C4-2B (cell line): Measurements from ENCODE around the gene DEPP1.

Source experiments
- H3K27ac ChIP-seq: fragments of 450-650 bp; 2 replicates; pipeline ENCODE4 v1.5.1; 2017
- CTCF ChIP-seq: fragments of 450-650 bp; conservative IDR thresholded peaks from 2 replicates; pipeline ENCODE4 v1.5.1; 2017; ENCODE audit warnings: mild to moderate bottlenecking
- ZFX ChIP-seq: fragments of 450-650 bp; IDR thresholded peaks from 2 replicates; pipeline ENCODE4 v1.6.1; 2017

Gene DEPP1

GRCh38 chr10:44974628-44975430 is 3.8 kb downstream of the DEPP1 start:
- no peak overlapping the region; the same call in 1 of the 2 replicates for H3K27ac ChIP-seq

GRCh38 chr10:44974082-44974627 is 4.5 kb downstream of the DEPP1 start:
- no peak for TF ChIP-seq CTCF
- no peak for TF ChIP-seq ZFX
- H3K27ac ChIP-seq = no peak overlapping the region; the same call in 1 of the 2 replicates

More at GRCh38 chr10:44974628-44975430, 3.8 kb downstream of the DEPP1 start:
- TF ChIP-seq ZFX = no peak
- peak; percentile 98 for TF ChIP-seq CTCF

GRCh38 chr10:44973323-44974081 is 5.1 kb downstream of the DEPP1 start:
- no peak for TF ChIP-seq ZFX
- TF ChIP-seq CTCF = no peak
- H3K27ac ChIP-seq = no peak overlapping the region

GRCh38 chr10:44972874-44973306 is 5.7 kb downstream of the DEPP1 start:
- H3K27ac ChIP-seq = no peak overlapping the region
- TF ChIP-seq ZFX (no peak), CTCF (no peak)

GRCh38 chr10:44971935-44972757 is 6.5 kb downstream of the DEPP1 start:
- TF ChIP-seq ZFX = no peak
- TF ChIP-seq CTCF = no peak
- H3K27ac ChIP-seq = no peak overlapping the region

GRCh38 chr10:44971434-44971833 is 7.2 kb downstream of the DEPP1 start:
- TF ChIP-seq ZFX (no peak), CTCF (no peak)
- H3K27ac ChIP-seq = no peak overlapping the region
